ENCODE measurements around the gene H3-3A.

The H3-3A gene

DNA sequence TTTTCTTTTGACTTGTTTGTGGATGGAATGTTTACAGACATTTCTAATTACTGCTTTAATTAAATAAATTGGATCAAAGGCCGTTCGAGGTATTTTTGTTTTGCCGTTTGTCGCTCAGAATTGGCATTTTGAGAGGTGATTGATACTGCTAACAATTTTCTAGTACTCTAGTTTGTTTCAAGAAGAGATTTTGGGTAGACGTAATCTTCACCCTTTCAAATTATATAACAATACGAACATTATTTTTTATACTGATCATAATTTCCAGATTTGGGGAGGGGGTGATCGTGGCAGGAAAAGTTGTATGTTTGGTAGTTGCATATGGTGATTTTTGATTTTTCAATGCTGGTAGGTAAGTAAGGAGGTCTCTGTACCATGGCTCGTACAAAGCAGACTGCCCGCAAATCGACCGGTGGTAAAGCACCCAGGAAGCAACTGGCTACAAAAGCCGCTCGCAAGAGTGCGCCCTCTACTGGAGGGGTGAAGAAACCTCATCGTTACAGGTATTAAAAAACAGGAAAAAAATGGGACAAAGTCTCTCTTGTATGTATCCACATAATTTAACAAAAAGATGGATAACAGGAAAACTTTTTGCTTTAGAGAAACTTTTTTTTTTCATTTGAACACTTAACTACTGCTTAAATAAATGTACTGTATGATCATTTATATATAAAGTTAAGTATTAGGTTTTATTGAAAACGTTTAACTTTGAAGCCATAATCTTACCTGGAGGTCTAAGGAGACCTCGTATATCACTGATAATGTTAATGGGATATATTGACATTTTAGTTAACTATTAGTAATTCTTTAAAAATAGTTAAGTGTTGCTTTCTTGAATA, 1.7 kb downstream of the H3-3A start:
- H3K9me3 Mint-ChIP-seq: no peaks in the 10 kb centered on the region
- ATAC-seq: no peak
- DNase-seq: no peak
- peaks cover 61% of the 10 kb centered on the region for H3K4me1 Mint-ChIP-seq
- H3K27ac Mint-ChIP-seq: peak overlapping the region; percentile 98
- no peaks in the 10 kb centered on the region for H3K27me3 Mint-ChIP-seq
- peak overlapping the region; percentile 100 for H3K4me3 Mint-ChIP-seq
- H3K36me3 Mint-ChIP-seq (ENCODE audit: low read depth): peaks cover 46% of the 10 kb centered on the region

DNA sequence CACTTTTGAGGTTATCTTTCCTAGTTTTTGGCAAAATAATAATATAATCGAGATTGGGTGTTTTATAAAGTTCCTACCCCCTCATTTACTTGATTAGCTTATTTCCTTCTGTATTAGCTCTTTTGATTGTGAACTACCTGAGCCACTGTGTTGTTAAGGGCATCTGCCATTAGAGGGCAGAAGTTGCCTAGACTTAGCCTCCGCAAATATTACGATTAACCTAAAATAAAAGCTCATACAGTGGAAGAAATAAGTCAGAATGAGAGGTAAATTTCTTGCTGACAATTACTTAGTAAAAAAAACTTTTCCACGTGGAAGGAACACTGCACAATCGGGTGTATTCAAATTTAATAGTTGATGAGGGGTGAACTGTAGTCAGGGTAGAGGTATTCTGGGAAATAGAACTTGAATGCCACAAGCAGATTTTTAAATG, 2.3 kb downstream of the H3-3A start:
- peaks cover 47% of the 10 kb centered on the region for H3K36me3 Mint-ChIP-seq (ENCODE audit: low read depth)
- peaks cover 68% of the 10 kb centered on the region for H3K4me1 Mint-ChIP-seq
- no peaks in the 10 kb centered on the region for H3K9me3 Mint-ChIP-seq
- peak overlapping the region; percentile 100 for H3K4me3 Mint-ChIP-seq
- no peak for ATAC-seq
- H3K27me3 Mint-ChIP-seq: no peaks in the 10 kb centered on the region
- H3K27ac Mint-ChIP-seq: peak overlapping the region; percentile 80
- DNase-seq: peak; percentile 33

DNA sequence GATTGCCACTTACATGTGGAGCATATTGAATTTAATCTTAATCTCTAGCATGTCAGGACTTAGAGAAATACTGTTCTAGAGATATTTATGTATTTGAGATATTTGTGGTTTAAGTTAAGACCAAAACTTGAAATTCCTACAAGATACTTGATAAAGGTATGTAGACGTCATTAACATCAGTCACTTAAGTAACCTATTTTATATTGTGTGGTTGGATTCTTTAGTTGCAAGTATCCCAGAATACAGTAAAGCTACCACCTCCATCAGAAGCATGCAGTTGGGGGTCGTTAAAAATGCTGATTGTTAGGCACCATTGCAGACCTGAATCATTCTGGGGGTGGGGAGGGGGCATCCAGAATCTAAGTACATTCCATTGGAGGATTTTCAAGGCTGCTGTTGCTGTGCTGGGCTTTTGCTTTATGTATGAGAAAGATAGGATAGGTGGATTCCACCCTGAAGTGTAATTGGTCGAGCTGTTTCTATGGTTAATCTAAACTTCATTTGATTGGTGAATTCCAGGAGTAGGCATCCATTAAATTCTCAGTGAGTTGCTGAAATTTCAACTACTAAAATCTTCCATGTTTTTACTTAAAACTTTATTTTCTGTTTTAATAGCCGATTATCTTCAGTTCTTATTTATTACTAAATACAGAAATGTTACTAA, 4.0 kb downstream of the H3-3A start:
- H3K27ac Mint-ChIP-seq: peak overlapping the region; percentile 80
- DNase-seq (no peak), ATAC-seq (no peak)
- peak overlapping the region; percentile 66 for H3K4me3 Mint-ChIP-seq
- H3K36me3 Mint-ChIP-seq (ENCODE audit: low read depth): peaks cover 60% of the 10 kb centered on the region
- H3K4me1 Mint-ChIP-seq: peaks cover 70% of the 10 kb centered on the region
- H3K9me3 Mint-ChIP-seq: no peaks in the 10 kb centered on the region
- no peaks in the 10 kb centered on the region for H3K27me3 Mint-ChIP-seq

DNA sequence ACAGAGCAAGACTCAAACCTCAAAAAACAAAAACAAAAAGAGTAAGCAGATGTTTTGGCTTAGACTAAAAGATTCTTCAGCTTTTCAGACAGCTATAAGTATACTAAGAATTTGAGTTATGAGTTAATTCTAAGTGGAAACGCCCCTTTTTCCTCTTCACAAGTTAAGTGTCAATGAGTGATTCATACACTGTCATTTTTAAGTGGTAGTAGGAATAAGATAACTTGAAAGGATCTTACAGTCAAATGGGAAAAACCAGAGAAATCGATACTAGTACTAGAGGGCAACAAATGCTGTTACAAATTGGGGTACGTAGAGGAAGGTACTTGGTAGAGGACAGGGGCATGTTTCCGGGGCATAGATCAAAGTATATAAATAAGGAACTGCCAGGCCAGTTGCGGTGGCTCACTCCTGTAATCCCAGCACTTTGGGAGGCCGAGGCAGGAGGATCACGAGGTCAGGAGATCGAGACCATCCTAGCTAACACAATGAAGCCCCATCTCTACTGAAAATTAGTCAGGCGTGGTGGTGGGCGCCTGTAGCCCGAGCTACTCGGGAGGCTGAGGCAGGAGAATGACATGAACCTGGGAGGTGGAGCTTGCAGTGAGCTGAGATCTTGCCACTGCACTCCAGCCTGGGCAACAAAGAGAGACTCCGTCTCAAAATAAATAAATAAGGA, 7.4 kb downstream of the H3-3A start:
- H3K4me3 Mint-ChIP-seq: peak overlapping the region; percentile 58
- H3K27ac Mint-ChIP-seq: peak overlapping the region; percentile 92
- H3K9me3 Mint-ChIP-seq: no peaks in the 10 kb centered on the region
- H3K4me1 Mint-ChIP-seq: peaks cover 64% of the 10 kb centered on the region
- no peaks in the 10 kb centered on the region for H3K27me3 Mint-ChIP-seq
- H3K36me3 Mint-ChIP-seq (ENCODE audit: low read depth): peaks cover 72% of the 10 kb centered on the region
- ATAC-seq (peak; percentile 85), DNase-seq (no peak)

DNA sequence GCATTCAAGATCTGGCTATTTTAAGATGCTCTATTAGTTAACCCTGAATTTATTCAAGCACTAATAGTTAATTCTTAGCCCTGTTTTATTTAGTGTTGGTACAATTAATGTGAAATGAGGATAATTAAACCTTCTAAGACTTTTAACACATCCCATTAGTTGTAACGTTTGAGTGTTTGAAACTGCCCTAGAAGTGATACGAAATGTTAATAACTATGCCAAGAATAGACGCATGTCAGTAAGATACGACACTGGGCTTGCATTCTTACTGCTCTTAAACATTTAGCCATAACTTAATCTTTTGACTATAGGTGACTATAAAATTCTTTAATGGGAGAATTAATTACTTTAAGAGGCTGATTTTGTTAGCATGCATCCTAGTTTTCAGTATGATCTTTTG, 9.8 kb downstream of the H3-3A start:
- H3K4me1 Mint-ChIP-seq: peaks cover 41% of the 10 kb centered on the region
- no peaks in the 10 kb centered on the region for H3K27me3 Mint-ChIP-seq
- H3K27ac Mint-ChIP-seq: no peak overlapping the region

DNA sequence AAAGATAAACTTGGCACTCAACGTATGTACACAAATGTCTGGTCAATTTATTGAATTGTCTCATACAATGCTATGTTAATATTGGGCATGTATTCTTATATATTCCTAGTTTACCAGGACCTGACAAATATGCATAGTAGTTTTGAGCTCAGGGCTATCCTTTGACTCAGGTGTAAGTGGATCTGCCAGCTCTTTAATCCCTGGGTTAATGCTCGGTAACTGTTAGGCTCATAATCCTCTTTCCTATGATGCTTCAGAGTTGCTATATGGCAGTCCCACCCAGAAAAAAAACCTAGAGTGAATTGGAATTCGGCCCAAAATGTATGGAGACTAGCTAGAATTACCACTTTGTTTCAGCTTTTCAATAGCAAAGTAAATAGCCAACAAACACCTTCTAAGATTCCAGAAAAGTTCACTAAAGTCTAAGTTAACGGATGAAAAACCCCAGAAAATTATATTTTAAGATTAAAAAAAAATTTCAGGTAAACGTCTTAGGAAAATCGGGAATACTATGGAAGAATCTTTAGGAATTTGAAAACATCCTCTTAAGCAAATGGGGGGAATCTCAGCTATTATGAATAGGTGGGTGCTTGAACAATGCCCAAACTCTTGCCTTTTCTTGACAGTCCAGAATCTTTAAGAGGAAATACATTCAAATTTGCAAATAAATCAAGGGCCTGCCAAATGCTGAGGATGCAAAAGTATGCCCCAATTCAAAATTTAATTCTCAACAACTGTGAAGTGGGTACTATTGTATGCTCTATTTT, 10.9 kb downstream of the H3-3A start:
- Mint-ChIP-seq H3K27me3 (no peaks in the 10 kb centered on the region), H3K4me1 (peaks cover 30% of the 10 kb centered on the region), H3K36me3 (ENCODE audit: low read depth) (peaks cover 45% of the 10 kb centered on the region), H3K4me3 (no peak overlapping the region), H3K27ac (no peak overlapping the region), H3K9me3 (no peaks in the 10 kb centered on the region)
- no peak for DNase-seq
- no peak for ATAC-seq

More for the DNA sequence above, 9.8 kb downstream of the H3-3A start:
- Mint-ChIP-seq H3K4me3 (no peak overlapping the region), H3K36me3 (ENCODE audit: low read depth) (peaks cover 52% of the 10 kb centered on the region), H3K9me3 (no peaks in the 10 kb centered on the region)
- DNase-seq: no peak
- no peak for ATAC-seq

DNA sequence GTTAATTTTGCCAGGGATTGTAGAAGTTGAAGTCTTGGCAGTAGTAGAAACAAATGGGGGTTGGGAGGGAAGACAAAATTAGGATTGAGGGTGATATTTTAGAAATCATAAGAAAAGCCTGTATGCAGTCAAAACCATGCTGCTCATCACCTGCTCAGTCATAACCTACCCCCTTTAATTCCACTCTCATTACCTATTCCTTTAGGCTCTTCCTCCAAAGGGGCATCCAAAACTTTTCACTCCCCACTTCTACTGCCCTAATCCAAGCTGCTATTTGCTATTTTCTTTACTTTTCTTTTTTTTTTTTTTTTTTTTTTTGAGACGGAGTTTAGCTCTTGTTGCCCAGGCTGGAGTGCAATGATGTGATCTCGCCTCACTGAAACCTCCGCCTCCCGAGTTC, 11.5 kb downstream of the H3-3A start:
- H3K9me3 Mint-ChIP-seq: no peaks in the 10 kb centered on the region
- ATAC-seq: no peak
- no peak for DNase-seq
- peaks cover 41% of the 10 kb centered on the region for H3K36me3 Mint-ChIP-seq (ENCODE audit: low read depth)
- H3K27ac Mint-ChIP-seq: no peak overlapping the region
- no peak overlapping the region for H3K4me3 Mint-ChIP-seq
- no peaks in the 10 kb centered on the region for H3K27me3 Mint-ChIP-seq
- H3K4me1 Mint-ChIP-seq: peaks cover 24% of the 10 kb centered on the region

DNA sequence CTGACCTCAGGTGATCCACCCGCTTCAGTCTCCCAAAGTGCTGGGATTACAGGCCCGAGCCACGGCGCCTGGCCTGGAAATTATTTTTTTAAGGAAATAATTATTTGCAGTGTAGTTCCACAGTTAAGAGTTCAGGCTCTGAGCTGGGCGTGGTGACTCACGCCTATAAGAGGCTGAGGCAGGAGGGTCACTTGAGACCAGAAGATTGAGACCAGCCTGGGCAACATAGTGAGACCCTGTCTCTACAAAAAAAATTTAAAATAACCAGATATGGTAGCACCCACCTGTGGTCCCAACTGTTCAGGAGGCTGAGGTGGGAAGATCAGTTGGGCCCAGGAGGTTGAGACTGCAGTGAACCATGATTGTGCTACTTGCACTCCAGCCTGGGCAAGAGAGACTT, 13.9 kb downstream of the H3-3A start:
- no peak for DNase-seq
- ATAC-seq: no peak
- Mint-ChIP-seq H3K27ac (no peak overlapping the region), H3K4me3 (no peak overlapping the region), H3K27me3 (peaks cover 3% of the 10 kb centered on the region), H3K9me3 (no peaks in the 10 kb centered on the region), H3K36me3 (ENCODE audit: low read depth) (peaks cover 27% of the 10 kb centered on the region), H3K4me1 (peaks cover 2% of the 10 kb centered on the region)

DNA sequence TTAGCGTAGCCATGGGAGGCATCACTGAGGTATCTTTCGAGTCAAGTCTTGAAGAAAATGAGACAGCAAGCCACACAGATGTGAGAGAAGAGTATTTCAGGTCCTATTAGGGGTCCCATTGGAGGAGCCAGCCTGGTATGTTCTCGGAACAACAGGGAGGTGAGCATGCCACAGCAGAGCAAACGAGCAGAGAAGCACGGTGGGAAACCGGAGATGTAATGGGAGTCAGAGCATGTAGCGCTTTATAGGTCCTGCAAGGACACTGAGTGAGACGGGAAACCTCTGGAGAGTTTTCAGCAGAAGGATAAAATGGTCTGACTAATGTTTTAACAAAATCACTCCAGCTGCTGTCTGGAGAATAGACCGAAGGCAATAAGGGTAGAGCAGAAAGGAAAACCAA, 15.9 kb downstream of the H3-3A start:
- Mint-ChIP-seq H3K27me3 (peaks cover 6% of the 10 kb centered on the region), H3K36me3 (ENCODE audit: low read depth) (peaks cover 11% of the 10 kb centered on the region), H3K4me3 (no peak overlapping the region), H3K4me1 (peaks cover 11% of the 10 kb centered on the region), H3K27ac (no peak overlapping the region), H3K9me3 (no peaks in the 10 kb centered on the region)
- ATAC-seq (no peak), DNase-seq (no peak)

DNA sequence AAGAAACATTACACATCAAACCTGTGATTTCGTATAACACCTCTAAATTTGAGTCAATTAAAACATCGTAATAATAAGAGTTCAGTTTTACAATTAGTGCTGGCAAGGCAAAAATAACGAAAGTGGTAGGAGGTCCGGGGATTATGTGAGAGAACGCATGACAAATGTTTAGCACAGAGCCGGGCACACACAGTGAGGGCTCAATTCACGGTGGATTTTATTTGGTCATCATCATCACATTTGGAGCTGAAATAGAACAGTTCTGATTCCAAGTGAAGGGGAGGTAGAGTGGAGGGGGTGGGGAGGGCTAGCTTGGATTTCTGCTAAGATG, 20.0 kb downstream of the H3-3A start:
- ATAC-seq (no peak), DNase-seq (no peak)
- Mint-ChIP-seq H3K27me3 (peaks cover 6% of the 10 kb centered on the region), H3K4me1 (peaks cover 13% of the 10 kb centered on the region), H3K4me3 (peak overlapping the region; percentile 85), H3K27ac (peak overlapping the region; percentile 53), H3K9me3 (no peaks in the 10 kb centered on the region), H3K36me3 (ENCODE audit: low read depth) (no peaks in the 10 kb centered on the region)

DNA sequence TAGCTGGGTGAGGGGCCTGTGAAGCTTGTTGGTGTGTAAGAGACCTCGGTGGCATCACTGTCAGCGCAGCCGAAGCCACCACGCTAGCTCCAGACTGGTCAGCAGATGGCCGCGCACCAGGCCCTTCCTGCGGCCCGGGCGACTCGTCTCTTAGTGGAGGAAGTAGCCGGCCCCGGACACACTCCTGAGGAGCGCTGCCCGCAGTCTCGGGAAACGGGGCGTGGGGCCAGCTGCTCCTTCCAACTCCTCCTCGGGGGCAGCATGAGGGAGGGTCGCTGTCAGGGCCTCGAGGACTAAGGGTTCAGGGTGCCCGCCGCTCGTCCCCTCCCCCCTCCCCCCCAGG, 20.4 kb downstream of the H3-3A start:
- H3K4me1 Mint-ChIP-seq: peaks cover 13% of the 10 kb centered on the region
- H3K27me3 Mint-ChIP-seq: peaks cover 6% of the 10 kb centered on the region
- DNase-seq (no peak), ATAC-seq (no peak)
- H3K36me3 Mint-ChIP-seq (ENCODE audit: low read depth): no peaks in the 10 kb centered on the region
- H3K4me3 Mint-ChIP-seq: peak overlapping the region; percentile 85
- peak overlapping the region; percentile 84 for H3K27ac Mint-ChIP-seq
- no peaks in the 10 kb centered on the region for H3K9me3 Mint-ChIP-seq

DNA sequence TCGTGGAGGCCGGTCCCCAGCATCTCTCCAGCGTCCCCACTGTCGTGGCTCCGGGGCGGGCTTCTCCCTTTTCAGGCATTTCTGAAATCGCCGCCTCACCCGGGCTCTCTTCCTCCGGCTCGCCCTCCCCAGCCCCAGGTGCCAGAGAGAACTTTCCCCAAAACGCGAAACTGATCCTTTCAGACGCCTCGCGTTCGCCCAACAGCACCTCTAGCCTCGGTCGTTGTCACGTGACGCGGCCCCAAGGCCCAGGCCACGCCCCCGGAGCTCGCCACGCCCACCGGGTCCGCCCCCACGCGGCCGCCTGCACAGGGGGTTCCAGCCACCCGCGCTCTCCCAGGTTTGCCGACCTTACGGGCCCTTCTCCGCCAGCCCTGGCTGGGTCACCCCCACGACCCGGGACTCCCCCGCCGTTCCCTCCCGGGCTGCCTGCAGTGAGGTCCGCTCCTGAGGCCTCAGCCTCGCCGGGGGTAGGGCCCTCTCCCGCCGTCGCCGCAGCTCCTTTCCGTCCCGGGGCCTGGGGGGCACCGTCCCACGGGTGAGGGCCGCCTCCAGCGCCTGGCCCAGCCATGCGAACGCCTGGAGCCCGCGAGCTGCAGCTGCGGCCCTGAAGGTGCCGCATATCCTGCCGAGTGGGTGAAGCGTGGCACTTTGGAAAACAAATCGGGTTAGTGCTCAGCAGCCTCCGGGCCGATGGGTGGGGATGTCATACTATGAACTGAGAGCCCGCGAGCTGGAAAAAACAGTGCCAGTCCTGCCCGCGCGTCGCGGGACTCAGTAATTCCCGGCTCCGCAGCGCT, 21.0 kb downstream of the H3-3A start:
- DNase-seq: peak; percentile 96
- ATAC-seq: peak; percentile 87
- H3K9me3 Mint-ChIP-seq: no peaks in the 10 kb centered on the region
- peaks cover 6% of the 10 kb centered on the region for H3K27me3 Mint-ChIP-seq
- H3K27ac Mint-ChIP-seq: peak overlapping the region; percentile 84
- H3K4me1 Mint-ChIP-seq: peaks cover 13% of the 10 kb centered on the region
- no peaks in the 10 kb centered on the region for H3K36me3 Mint-ChIP-seq (ENCODE audit: low read depth)
- peak overlapping the region; percentile 85 for H3K4me3 Mint-ChIP-seq

DNA sequence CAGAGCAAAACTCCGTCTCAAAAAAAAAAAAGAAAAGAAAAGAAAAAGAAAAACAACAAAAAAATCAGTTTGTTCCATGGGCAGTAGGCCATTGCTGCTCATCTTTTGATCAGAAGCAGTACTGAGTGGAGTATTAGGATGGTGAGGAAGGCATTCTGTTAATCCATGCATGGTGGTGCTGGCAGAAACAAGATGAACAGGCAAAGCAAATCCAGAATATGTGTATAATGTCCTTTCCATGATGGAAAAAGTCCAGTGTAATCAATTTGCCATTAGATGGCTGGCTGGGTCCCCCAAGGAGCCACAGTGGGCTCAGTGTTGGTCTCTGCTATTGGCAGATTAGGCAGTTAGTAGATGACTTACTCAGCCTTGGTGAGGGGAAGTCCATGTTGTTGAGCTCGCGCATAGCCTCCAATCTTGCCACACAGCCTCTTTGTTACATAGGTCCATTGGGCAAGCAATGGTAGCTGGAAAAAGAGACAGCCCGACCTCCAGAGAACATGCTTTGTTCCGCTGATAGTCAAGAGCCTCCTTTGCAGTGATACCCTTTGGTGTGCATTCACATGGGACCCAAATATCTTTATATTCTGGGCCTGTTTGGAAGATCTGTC, 23.3 kb downstream of the H3-3A start:
- H3K27ac Mint-ChIP-seq: no peak overlapping the region
- H3K27me3 Mint-ChIP-seq: peaks cover 3% of the 10 kb centered on the region
- no peak for ATAC-seq
- no peaks in the 10 kb centered on the region for H3K9me3 Mint-ChIP-seq
- no peak overlapping the region for H3K4me3 Mint-ChIP-seq
- H3K4me1 Mint-ChIP-seq: peaks cover 13% of the 10 kb centered on the region
- no peak for DNase-seq
- H3K36me3 Mint-ChIP-seq (ENCODE audit: low read depth): no peaks in the 10 kb centered on the region
